GM15510 (cell line): Measurements from ENCODE around the gene HAUS1.

Source experiments
- POLR2A ChIP-seq: IDR thresholded peaks from 3 replicates; pipeline ENCODE4 v1.6.1; 2011; ENCODE audit warnings: borderline replicate concordance; ENCODE audit not compliant: insufficient read length; ENCODE audit errors: extremely low read depth

HAUS1 gene

DNA sequence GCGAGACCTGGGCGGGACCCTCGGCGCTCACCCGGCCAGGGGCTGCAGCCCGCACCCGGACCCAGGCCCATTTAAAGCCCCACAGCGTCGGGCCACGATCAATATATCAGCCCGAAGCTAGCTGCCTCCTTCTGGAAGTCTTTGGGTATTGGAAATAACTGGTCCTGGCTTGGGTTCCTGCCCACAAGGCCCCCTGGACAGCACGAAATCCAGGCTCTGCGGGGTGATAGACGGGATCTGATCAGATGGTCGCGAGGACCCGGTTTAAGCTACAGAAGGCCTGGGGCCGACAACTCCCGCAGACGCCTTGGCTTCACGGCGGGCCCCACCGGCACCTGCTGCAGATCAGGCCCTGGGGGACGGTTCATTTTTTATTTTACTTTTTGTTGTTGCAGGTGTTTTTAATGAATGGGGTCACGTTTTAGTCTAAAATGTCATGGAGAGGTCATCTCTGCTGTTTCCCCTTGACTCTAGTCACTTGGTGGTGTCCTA lies 31.8 kb upstream of the HAUS1 start:
- no peak for TF ChIP-seq POLR2A

GRCh38 chr18:46072959-46073358 lies 31.2 kb upstream of the HAUS1 start:
- TF ChIP-seq POLR2A = no peak

DNA sequence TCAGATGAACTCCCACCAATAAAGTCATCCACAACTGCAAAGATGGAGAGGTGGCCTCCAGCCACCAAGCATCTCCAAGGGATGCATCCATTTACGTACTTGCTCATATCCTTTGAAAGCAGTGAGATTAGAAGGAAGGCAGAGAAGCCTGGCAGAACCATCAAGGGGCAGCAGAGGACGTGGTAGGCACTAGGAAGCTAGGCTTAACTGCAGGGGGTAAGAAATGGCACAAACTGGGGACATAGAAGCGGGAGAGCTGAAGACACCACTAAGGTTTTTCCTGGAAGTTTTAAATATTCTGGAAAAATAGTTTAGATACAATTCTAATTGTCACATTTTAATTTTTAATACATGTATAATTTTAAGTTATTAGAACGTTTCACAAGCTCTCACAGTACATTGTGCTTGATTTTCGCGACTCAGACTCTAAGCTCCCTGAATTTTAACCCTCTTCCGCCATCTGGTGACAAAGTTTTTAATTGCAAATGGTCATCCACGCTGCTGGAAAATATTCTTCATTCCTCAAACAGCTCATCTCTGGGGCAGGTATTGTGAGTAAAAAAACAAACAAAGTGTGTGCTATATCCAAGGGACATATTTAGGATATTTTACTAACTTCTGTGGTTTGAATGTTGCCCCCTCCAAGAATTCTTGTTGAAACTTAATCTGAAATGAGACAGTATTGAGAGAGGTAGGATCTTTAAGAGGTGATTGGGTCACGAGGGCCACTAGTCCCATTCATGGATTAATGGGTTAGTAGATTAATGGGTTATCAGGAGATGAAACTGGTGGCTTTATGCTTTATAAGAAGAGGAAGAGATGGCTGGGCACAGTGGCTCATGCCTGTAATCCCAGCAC lies 30.5 kb upstream of the HAUS1 start:
- no peak for TF ChIP-seq POLR2A

GRCh38 chr18:46079336-46079735 lies 24.8 kb upstream of the HAUS1 start:
- TF ChIP-seq POLR2A = no peak

DNA sequence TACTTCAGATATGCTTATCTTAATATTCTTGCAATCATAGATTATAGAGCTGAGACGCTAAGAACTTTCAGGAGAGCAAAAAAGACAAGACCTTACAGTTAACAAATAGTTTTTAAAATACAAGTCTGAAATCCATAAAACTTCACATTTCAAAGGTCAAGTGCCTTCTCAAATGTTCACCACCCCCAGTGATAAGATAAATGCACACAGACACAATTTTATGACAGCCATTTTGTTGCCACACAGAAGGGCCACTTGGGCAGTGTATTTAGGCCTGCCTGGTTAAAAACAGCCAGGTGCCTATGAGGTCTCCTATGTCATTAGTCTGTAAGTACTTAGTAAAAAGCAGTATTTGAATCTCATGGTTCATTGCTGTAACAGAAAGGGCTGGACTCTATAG lies 24.0 kb upstream of the HAUS1 start:
- no peak for TF ChIP-seq POLR2A

DNA sequence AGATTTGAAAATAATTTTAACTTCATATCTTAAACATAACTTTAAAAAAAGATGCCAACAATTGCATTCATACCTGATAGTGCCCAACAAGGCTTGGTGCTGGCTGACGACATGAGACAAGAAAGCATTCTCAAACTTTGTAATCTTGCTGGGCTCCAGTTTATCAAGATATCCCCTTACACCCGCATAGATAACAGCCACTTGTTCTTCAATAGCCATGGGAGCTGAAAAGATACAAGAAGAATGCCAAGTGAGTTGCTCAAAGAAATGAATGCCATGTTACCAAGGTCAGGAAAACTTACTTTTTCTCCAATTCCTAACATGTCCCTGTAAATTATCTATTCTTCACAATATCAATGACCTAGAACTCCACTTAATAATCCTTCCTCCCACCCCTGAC lies 19.8 kb upstream of the HAUS1 start:
- TF ChIP-seq POLR2A = no peak

DNA sequence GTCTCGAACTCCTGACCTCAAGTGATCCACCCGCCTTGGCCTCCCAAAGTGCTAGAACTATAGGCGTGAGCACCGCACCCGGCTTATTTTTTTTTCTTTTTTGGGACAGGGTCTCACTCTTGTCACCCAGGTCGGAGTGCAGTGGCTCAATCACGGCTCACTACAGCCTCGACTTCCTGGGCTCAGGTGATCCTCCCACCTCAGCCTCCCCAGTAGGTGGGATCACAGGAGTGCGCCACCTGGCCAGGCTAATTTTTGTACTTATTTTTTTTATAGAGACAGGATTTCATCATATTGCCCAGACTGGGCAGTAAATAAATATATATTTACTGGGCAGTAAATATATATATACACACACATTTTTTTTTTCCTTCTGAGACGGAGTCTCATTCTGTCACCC lies 8.7 kb upstream of the HAUS1 start:
- TF ChIP-seq POLR2A = no peak

- TF ChIP-seq POLR2A = no peak
Observed at GRCh38 chr18:46096651-46097300, 7.4 kb upstream of the HAUS1 start.

DNA sequence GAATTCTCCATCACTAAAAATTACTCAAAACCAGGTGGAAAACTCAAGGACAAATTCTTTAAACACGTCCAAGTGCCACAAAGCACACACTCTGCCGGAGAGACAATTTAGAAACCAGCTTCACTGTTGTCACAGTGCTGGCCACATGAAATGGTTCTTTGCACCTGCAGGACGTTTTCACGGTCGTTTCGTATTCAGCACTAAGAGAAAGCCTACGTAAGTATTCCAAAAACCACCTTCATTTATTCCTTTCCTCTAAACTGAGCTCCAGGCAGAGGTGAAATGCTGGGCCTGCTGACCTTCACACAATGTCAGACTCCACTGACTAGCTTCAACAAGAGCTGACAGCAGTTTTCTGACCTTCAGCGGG lies 6.8 kb upstream of the HAUS1 start:
- TF ChIP-seq POLR2A = no peak

- TF ChIP-seq POLR2A = peak; percentile 89
Observed at GRCh38 chr18:46097801-46098615, 6.2 kb upstream of the HAUS1 start, which contains the start of gene ATP5F1A. Gene ATP5F1A (minus strand): TSS chr18:46098296. CDS start chr18:46098231, 65 bp downstream.

DNA sequence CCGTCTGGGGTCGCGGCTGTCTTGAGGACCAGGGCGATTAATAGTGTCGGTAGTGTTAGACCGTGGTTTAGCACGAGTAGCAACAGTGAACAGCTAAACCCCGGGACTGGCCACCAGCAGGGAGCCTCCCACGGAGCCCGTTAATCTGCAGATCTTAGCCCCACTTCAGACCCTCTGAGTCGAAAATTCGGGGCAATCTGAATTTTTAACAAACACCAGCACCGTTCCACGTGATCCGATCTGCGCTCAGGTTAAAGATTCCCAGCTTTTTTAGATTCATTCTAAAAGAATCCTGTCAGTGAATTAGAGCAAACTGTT lies 5.6 kb upstream of the HAUS1 start:
- no peak for TF ChIP-seq POLR2A

- TF ChIP-seq POLR2A = no peak
Observed at GRCh38 chr18:46099463-46099862, 4.7 kb upstream of the HAUS1 start.

GRCh38 chr18:46109386-46109785 lies 5.2 kb downstream of the HAUS1 start:
- no peak for TF ChIP-seq POLR2A

- TF ChIP-seq POLR2A = no peak
Observed at GRCh38 chr18:46110406-46110805, 6.2 kb downstream of the HAUS1 start.

- no peak for TF ChIP-seq POLR2A
Observed at GRCh38 chr18:46113751-46114150, 9.6 kb downstream of the HAUS1 start.
